Esophagus muscularis mucosa (tissue), 3 donors: ENCODE measurements around the gene SKA3.

ENCODE experiments used
- CTCF ChIP-seq, 3 experiments: fragments of 200-600 bp in 2 of 3; fragments of 450-650 bp in 1 of 3; sonication (generic) in 2 of 3; IDR thresholded peaks; one replicate each; pipeline ENCODE4 v1.5.1; 2017 to 2019; ENCODE audit warnings: antibody characterized with exemption in 3 of 3, mild to moderate bottlenecking in 2 of 3, moderate library complexity in 1 of 3
- POLR2A ChIP-seq: fragments of 450-650 bp; IDR thresholded peaks from one replicate; pipeline ENCODE4 v1.6.1; 2017; ENCODE audit warnings: antibody characterized with exemption, moderate library complexity, mild to moderate bottlenecking, low read depth

GRCh38 chr13:21104199-21105019 lies 71.9 kb downstream of the SKA3 start:
- TF ChIP-seq POLR2A (no peak), CTCF (IDR thresholded peaks at IDR 0.05) (no peak)
